Endothelial cell of umbilical vein (primary cell): ENCODE data around the gene LPAR3. TPM values are rescaled to one million over a fixed set of nuclear protein-coding genes. Genes with fewer than 3 reads are reported as not detected.

Experiments used
- BruUV-seq: library from RNA; stranded (reverse); fragments of 400-500 nt; replicated peaks from 2 replicates; lab custom pipeline; 2021; lab: Mats Ljungman, UMichigan
- CTCF ChIA-PET: fragments of 300-600, 350-600 bp; sonication (Branson Sonifier 250); formaldehyde crosslinking; loops from one replicate; lab custom pipeline; 2021; ENCODE audit warnings: antibody characterized with exemption, inconsistent platforms; lab: Charles Lee
- POLR2A ChIA-PET: fragments of 300-600, 350-600 bp; sonication (Branson Sonifier 250); formaldehyde crosslinking; loops from one replicate; lab custom pipeline; 2021; ENCODE audit warnings: antibody characterized with exemption, inconsistent platforms; lab: Charles Lee
- DNase-seq: peaks from one replicate; pipeline ENCODE4 v3.0.0-alpha.2; 2011; ENCODE audit warnings: low read depth, low spot score
- FAIRE-seq: peaks from 2 replicates; lab custom pipeline; 2011; peaks lifted over from hg19 to GRCh38; lab: Jason Lieb, UNC
- H2AFZ ChIP-seq: 2 replicates; pipeline ENCODE4 v1.6.0; 2012; ENCODE audit warnings: low read depth, low read length, control low read depth, inconsistent platforms
- H3K27ac ChIP-seq: 2 replicates; pipeline ENCODE4 v1.5.1; 2011; ENCODE audit warnings: low read depth, mild to moderate bottlenecking, control low read depth, low read length, moderate library complexity; ENCODE audit not compliant: insufficient read depth
- H3K27me3 ChIP-seq, 2 experiments: 2 replicates each; pipeline versions ENCODE4 v1.6.0 to v1.6.1; 2011; ENCODE audit warnings: low read length in 2 of 2, mixed read lengths in 1 of 2; ENCODE audit not compliant: control insufficient read depth in 2 of 2, insufficient read depth in 2 of 2
- H3K36me3 ChIP-seq, 2 experiments: 2 replicates in 1 of 2; 3 replicates in 1 of 2; pipeline ENCODE4 v1.5.1; 2011; ENCODE audit warnings: low read length in 2 of 2, mild to moderate bottlenecking in 1 of 2, moderate library complexity in 1 of 2; ENCODE audit not compliant: control insufficient read depth in 2 of 2, insufficient read depth in 2 of 2; ENCODE audit errors: extremely low read depth in 1 of 2
- H3K4me1 ChIP-seq: 3 replicates; pipeline ENCODE4 v1.5.1; 2011; ENCODE audit warnings: mild to moderate bottlenecking, low read length; ENCODE audit not compliant: control insufficient read depth, insufficient read depth; ENCODE audit errors: extremely low read depth
- H3K4me2 ChIP-seq: 2 replicates; pipeline ENCODE4 v1.6.1; 2011; ENCODE audit warnings: low read length, control low read depth, mixed read lengths; ENCODE audit not compliant: insufficient read depth
- H3K4me3 ChIP-seq, 3 experiments: fragments of 200-600 bp in 1 of 3; sonication (generic), shearing (Covaris generic) in 1 of 3; replicated peaks in 1 of 3; 2 replicates each; pipeline ENCODE4 v1.5.1; 2011 to 2016; ENCODE audit warnings: control low read depth in 3 of 3, low read length in 3 of 3, mild to moderate bottlenecking in 2 of 3, inconsistent platforms in 1 of 3, low read depth in 1 of 3, moderate library complexity in 1 of 3; ENCODE audit not compliant: insufficient read depth in 1 of 3
- H3K79me2 ChIP-seq: 2 replicates; pipeline ENCODE4 v1.6.0; 2012; ENCODE audit warnings: low read length, inconsistent platforms; ENCODE audit not compliant: control insufficient read depth, insufficient read depth
- H3K9ac ChIP-seq: replicated peaks from 2 replicates; pipeline ENCODE3; 2011; ENCODE audit warnings: low read length, control low read depth; ENCODE audit not compliant: insufficient read depth; ENCODE audit errors: extremely low read depth
- H3K9me1 ChIP-seq: replicated peaks from 3 replicates; pipeline ENCODE4 v1.6.0; 2011; ENCODE audit warnings: mild to moderate bottlenecking, low read length; ENCODE audit not compliant: control insufficient read depth, insufficient read depth; ENCODE audit errors: extremely low read depth
- H3K9me3 ChIP-seq: replicated peaks from 2 replicates; pipeline ENCODE4 v1.5.1; 2012; ENCODE audit warnings: low read length, inconsistent platforms; ENCODE audit not compliant: control insufficient read depth, insufficient read depth
- H4K20me1 ChIP-seq: replicated peaks from 2 replicates; pipeline ENCODE3; 2011; ENCODE audit warnings: mild to moderate bottlenecking, low read length; ENCODE audit not compliant: control insufficient read depth, insufficient read depth; ENCODE audit errors: extremely low read depth
- EZH2 ChIP-seq: IDR thresholded peaks from 2 replicates; pipeline ENCODE4 v1.6.1; 2012; ENCODE audit warnings: borderline replicate concordance, low read depth, mild to moderate bottlenecking, moderate library complexity, low read length, inconsistent platforms; ENCODE audit not compliant: severe bottlenecking
- FOS ChIP-seq: IDR thresholded peaks from 2 replicates; pipeline ENCODE4 v1.6.1; 2011; ENCODE audit warnings: mild to moderate bottlenecking, low read length, moderate library complexity, borderline replicate concordance; ENCODE audit not compliant: insufficient read depth
- GATA2 ChIP-seq: IDR thresholded peaks from 2 replicates; pipeline ENCODE4 v1.7.0; 2011; ENCODE audit warnings: low read depth, mild to moderate bottlenecking, moderate library complexity, mixed read lengths, low read length; ENCODE audit not compliant: insufficient read length, insufficient read depth
- JUN ChIP-seq: IDR thresholded peaks from 2 replicates; pipeline ENCODE4 v1.6.1; 2011; ENCODE audit warnings: borderline replicate concordance, low read depth; ENCODE audit not compliant: insufficient read length, insufficient read depth
- MYC ChIP-seq: IDR thresholded peaks from one replicate; pipeline ENCODE4 v1.6.1; 2011; ENCODE audit warnings: mild to moderate bottlenecking, low read depth, low read length
- POLR2A ChIP-seq: IDR thresholded peaks from 2 replicates; pipeline ENCODE4 v1.6.1; 2012; ENCODE audit warnings: low read depth, mild to moderate bottlenecking, control low read depth, low read length
- POLR2AphosphoS5 ChIP-seq: IDR thresholded peaks from 2 replicates; pipeline ENCODE4 v1.6.1; 2012; ENCODE audit warnings: low read depth, mild to moderate bottlenecking, control low read depth, low read length, moderate library complexity; ENCODE audit not compliant: insufficient read depth
- dilution Hi-C: fragments of 300-500 bp; cut with MboI; formaldehyde crosslinking; loops from one replicate; pipeline ENCODE4 v1.15.0; 2019; ENCODE audit warnings: low sequenced_read_pairs; ENCODE audit not compliant: extremely low pct_ligation_motif_present
- intact Hi-C: fragments of 100-400 bp; cut with micrococcal nuclease; formaldehyde crosslinking; loops from one replicate; pipeline ENCODE4 v1.10.0; 2022
- polyA plus RNA-seq, 4 experiments: library from polyadenylated mRNA; depleted of rRNA in 3 of 4; stranded (reverse) in 3 of 4; unstranded in 1 of 4; fragments of >200 nt; gene quantifications; 2 replicates each; pipeline versions ENCODE4 v1.2.1 to v1.2.3, GENCODE V29; 2011 to 2012; ENCODE audit warnings: missing spikeins in 1 of 4
- total RNA-seq: library from RNA; stranded (reverse); gene quantifications from 2 replicates; pipeline ENCODE4 v1.2.3, GENCODE V29; 2021
- TF ChIP-seq, protein P1 (sequence below), 2 donors: IDR thresholded peaks; 1 replicate in 1 of 2; 2 replicates in 1 of 2; pipeline ENCODE4 v1.5.1; 2011; ENCODE audit warnings: low read length in 2 of 2, mild to moderate bottlenecking in 2 of 2, moderate library complexity in 2 of 2, control low read depth in 1 of 2, inconsistent platforms in 1 of 2, low read depth in 1 of 2; ENCODE audit not compliant: insufficient read depth in 1 of 2; ENCODE audit errors: extremely low read depth in 1 of 2
- TF ChIP-seq, protein P2 (sequence below): IDR thresholded peaks from 2 replicates; pipeline ENCODE4 v1.6.1; 2011; ENCODE audit not compliant: insufficient read depth, insufficient read length

LPAR3 gene
- total and polyA plus RNA-seq, 2 donors (not counting 3 experiments of a cell fraction or from before 2014, with no cell fraction given), result not detected

DNA sequence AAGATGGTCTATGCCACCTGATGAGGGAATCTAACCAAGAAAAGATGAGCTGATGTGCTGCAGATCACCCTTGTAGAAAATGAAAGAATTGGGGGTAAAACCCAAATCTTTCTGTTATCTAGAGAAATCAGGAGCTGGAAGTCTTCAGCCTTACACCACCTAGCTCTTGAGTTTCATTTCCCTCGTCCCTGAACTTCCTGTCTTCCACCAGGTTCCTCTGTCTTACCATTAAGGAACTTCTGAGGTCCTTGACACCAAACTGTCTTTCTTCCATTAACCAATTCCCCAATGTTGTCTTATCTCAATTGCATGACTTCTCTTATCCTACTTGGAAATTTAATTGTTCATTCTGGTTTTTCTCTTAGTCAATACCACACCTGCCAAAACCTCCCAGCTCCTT, 31.5 kb downstream of the LPAR3 start:
- dilution Hi-C loops (no loop called here), intact Hi-C loops (no loop called here)
- TF ChIP-seq MYC (no peak), POLR2A (no peak), POLR2AphosphoS5 (no peak), GATA2 (no peak), JUN (no peak), EZH2 (no peak), FOS (no peak)
- TF ChIP-seq, protein P1, sequence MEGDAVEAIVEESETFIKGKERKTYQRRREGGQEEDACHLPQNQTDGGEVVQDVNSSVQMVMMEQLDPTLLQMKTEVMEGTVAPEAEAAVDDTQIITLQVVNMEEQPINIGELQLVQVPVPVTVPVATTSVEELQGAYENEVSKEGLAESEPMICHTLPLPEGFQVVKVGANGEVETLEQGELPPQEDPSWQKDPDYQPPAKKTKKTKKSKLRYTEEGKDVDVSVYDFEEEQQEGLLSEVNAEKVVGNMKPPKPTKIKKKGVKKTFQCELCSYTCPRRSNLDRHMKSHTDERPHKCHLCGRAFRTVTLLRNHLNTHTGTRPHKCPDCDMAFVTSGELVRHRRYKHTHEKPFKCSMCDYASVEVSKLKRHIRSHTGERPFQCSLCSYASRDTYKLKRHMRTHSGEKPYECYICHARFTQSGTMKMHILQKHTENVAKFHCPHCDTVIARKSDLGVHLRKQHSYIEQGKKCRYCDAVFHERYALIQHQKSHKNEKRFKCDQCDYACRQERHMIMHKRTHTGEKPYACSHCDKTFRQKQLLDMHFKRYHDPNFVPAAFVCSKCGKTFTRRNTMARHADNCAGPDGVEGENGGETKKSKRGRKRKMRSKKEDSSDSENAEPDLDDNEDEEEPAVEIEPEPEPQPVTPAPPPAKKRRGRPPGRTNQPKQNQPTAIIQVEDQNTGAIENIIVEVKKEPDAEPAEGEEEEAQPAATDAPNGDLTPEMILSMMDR (IDR thresholded peaks at IDR 0.05; ENCODE audit: extremely low read depth in 1 of 2, insufficient read depth in 1 of 2, low read depth in 1 of 2, low read length in 2 of 2), result no peak
- TF ChIP-seq, protein P2, sequence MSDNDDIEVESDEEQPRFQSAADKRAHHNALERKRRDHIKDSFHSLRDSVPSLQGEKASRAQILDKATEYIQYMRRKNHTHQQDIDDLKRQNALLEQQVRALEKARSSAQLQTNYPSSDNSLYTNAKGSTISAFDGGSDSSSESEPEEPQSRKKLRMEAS, result no peak
- no peak overlapping the region for H3K4me3 ChIP-seq
- FAIRE-seq (no peak), DNase-seq (no peak)
- no peak overlapping the region for H3K4me2 ChIP-seq
- H3K79me2 ChIP-seq, result no peaks in the 10 kb centered on the region
- H4K20me1 ChIP-seq, result no peaks in the 10 kb centered on the region
- no peak overlapping the region for H3K9ac ChIP-seq
- peaks cover 6 to 14% of the 10 kb centered on the region in 2 experiments for H3K27me3 ChIP-seq
- no peak overlapping the region for H3K27ac ChIP-seq
- no TSS peak for BruUV-seq
- H3K4me1 ChIP-seq, result no peaks in the 10 kb centered on the region
- no peak overlapping the region for H2AFZ ChIP-seq
- no peaks in the 10 kb centered on the region for H3K9me3 ChIP-seq
- no peaks in the 10 kb centered on the region for H3K36me3 ChIP-seq
- H3K9me1 ChIP-seq, result no peaks in the 10 kb centered on the region
- ChIA-PET CTCF (interaction anchor here (0.9 to 1.0 kb wide), 3 partner anchors 14 to 79 kb away, joined by 3 to 4 read pairs (median 3); no protein-coding TSS in a partner anchor), POLR2A (no interaction called here)
